Medulla oblongata (tissue), 1 donor: ENCODE data around the gene RBX1.
"Not testable (repeated sequence)": the region's sequence is repeated elsewhere in the genome, so short reads cannot be mapped to it uniquely, and the experiment has no call there.

Experiments
- DNase-seq: peaks from one replicate; pipeline ENCODE4 v3.0.0-alpha.2; 2015; ENCODE audit errors: extremely low spot score

Gene RBX1

GRCh38 chr22:40972587-40972986 is 21.4 kb downstream of the RBX1 start:
- DNase-seq: no peak

GRCh38 chr22:40973144-40973543 is 22.0 kb downstream of the RBX1 start:
- DNase-seq: no peak

GRCh38 chr22:40975366-40975765 is 24.2 kb downstream of the RBX1 start:
- DNase-seq: no peak

- DNase-seq: no peak
These were observed 25.9 kb downstream of the RBX1 start for GRCh38 chr22:40976866-40977700.

GRCh38 chr22:40979198-40979597 is 28.0 kb downstream of the RBX1 start:
- no peak for DNase-seq

- DNase-seq: no peak
These were observed 28.7 kb downstream of the RBX1 start for GRCh38 chr22:40979871-40980270.

- DNase-seq: peak; percentile 10
These were observed 31.6 kb downstream of the RBX1 start for GRCh38 chr22:40982482-40983385.

- no peak for DNase-seq
These were observed 40.1 kb downstream of the RBX1 start for GRCh38 chr22:40991298-40991697.

- DNase-seq: no peak
These were observed 44.6 kb downstream of the RBX1 start for GRCh38 chr22:40995821-40996220.

GRCh38 chr22:40997520-40997919 is 46.3 kb downstream of the RBX1 start:
- no peak for DNase-seq

GRCh38 chr22:41000040-41000565 is 48.9 kb downstream of the RBX1 start:
- no peak for DNase-seq

GRCh38 chr22:41000941-41001721 is 50.0 kb downstream of the RBX1 start:
- no peak for DNase-seq

- DNase-seq: no peak
These were observed 50.5 kb downstream of the RBX1 start for GRCh38 chr22:41001722-41002122.

GRCh38 chr22:41002386-41002785 is 51.2 kb downstream of the RBX1 start:
- DNase-seq: not testable (repeated sequence)

GRCh38 chr22:41003066-41003465 is 51.9 kb downstream of the RBX1 start:
- DNase-seq: no peak

- no peak for DNase-seq
These were observed 52.8 kb downstream of the RBX1 start for GRCh38 chr22:41003976-41004375.

- no peak for DNase-seq
These were observed 58.2 kb downstream of the RBX1 start for GRCh38 chr22:41009222-41009948.

GRCh38 chr22:41015003-41015402 is 63.8 kb downstream of the RBX1 start:
- peak; percentile 7 for DNase-seq

GRCh38 chr22:41021061-41021612 is 70.0 kb downstream of the RBX1 start:
- DNase-seq: no peak

GRCh38 chr22:41021613-41022454 is 70.7 kb downstream of the RBX1 start:
- peak; percentile 43 for DNase-seq
